ENCODE data around the gene HLA-E.

GRCh38 chr6:30483677-30484279 lies 5.5 kb upstream of the HLA-E start:
- TF ChIP-seq EZH2 (IDR thresholded peaks at IDR 0.05; ENCODE audit: insufficient read depth, low read length) = no peak
- TF ChIP-seq CTCF (IDR thresholded peaks at IDR 0.05; ENCODE audit: insufficient read depth, low read depth, low read length) = peak; percentile 65

All from astrocyte (in vitro differentiated cells and primary cell).